Endodermal cell (in vitro differentiated cells): ENCODE results near the gene RABGEF1. TPM values are rescaled to one million over a fixed set of nuclear protein-coding genes. Genes with fewer than 3 reads are reported as not detected.

Experiments used
- DNase-seq: peaks from one replicate; pipeline ENCODE4 v3.0.0-alpha.2; 2017
- H3K27ac ChIP-seq: 2 replicates; pipeline ENCODE4 v1.5.1; 2013; ENCODE audit warnings: mild to moderate bottlenecking, low read depth, low read length, moderate library complexity
- H3K27me3 ChIP-seq: 2 replicates; pipeline ENCODE4 v1.6.1; 2013; ENCODE audit warnings: mild to moderate bottlenecking, low read length, moderate library complexity; ENCODE audit not compliant: insufficient read depth, control insufficient read depth, poor library complexity, severe bottlenecking
- H3K36me3 ChIP-seq: 2 replicates; pipeline ENCODE4 v1.7.0; 2013; ENCODE audit warnings: mild to moderate bottlenecking, low read length, moderate library complexity; ENCODE audit not compliant: control insufficient read depth, insufficient read depth
- H3K4me1 ChIP-seq: one replicate; pipeline ENCODE4 v1.7.0; 2013; ENCODE audit warnings: low read length; ENCODE audit not compliant: control insufficient read depth, insufficient read depth
- H3K4me3 ChIP-seq: 2 replicates; pipeline ENCODE4 v1.5.1; 2013; ENCODE audit warnings: mild to moderate bottlenecking, low read length, moderate library complexity
- H3K9ac ChIP-seq: 2 replicates; pipeline ENCODE4 v1.6.1; 2013; ENCODE audit warnings: mild to moderate bottlenecking, low read length, moderate library complexity; ENCODE audit not compliant: poor library complexity, severe bottlenecking; ENCODE audit errors: extremely low read depth
- H3K9me3 ChIP-seq: 2 replicates; pipeline ENCODE4 v1.6.1; 2013; ENCODE audit warnings: mild to moderate bottlenecking, low read length, moderate library complexity; ENCODE audit not compliant: control insufficient read depth
- H3K27ac Mint-ChIP-seq: 2 replicates; pipeline ENCODE4 v1.8.0; 2020; ENCODE audit warnings: mixed read lengths
- H3K27me3 Mint-ChIP-seq: 2 replicates; pipeline ENCODE4 v1.8.0; 2021; ENCODE audit warnings: mild to moderate bottlenecking, mixed read lengths; ENCODE audit not compliant: insufficient read depth
- H3K36me3 Mint-ChIP-seq: 2 replicates; pipeline ENCODE4 v1.8.0; 2020; ENCODE audit warnings: low read depth, mixed read lengths
- H3K4me1 Mint-ChIP-seq: 2 replicates; pipeline ENCODE4 v1.8.0; 2020; ENCODE audit warnings: mixed read lengths
- H3K4me3 Mint-ChIP-seq: 2 replicates; pipeline ENCODE4 v1.8.0; 2020; ENCODE audit warnings: mild to moderate bottlenecking, moderate library complexity, mixed read lengths
- H3K9me3 Mint-ChIP-seq: 2 replicates; pipeline ENCODE4 v1.8.0; 2020; ENCODE audit warnings: mild to moderate bottlenecking, mixed read lengths
- CTCF ChIP-seq: fragments of 200-600 bp; sonication (generic); conservative IDR thresholded peaks from 2 replicates; pipeline ENCODE4 v1.5.0; 2021; ENCODE audit warnings: antibody characterized with exemption, mild to moderate bottlenecking
- WGBS, 2 experiments: methylation state at CpG; one replicate each; pipeline versions ENCODE4 v1.1.5 to v1.1.7; 2013; ENCODE audit warnings: missing lambda C conversion rate in 2 of 2, mixed read lengths in 1 of 2; ENCODE audit not compliant: insufficient coverage in 1 of 2, insufficient read length in 1 of 2; 5-methylcytosine and 5-hydroxymethylcytosine counted together
- total RNA-seq, 2 donors: library from RNA; stranded (reverse); fragmentation: NEBNext Ultra II Directional in 1 of 2; extraction: Animal tissue kit (Norgen Biotek cat#: 25700) in 1 of 2; gene quantifications; 2 replicates in 1 of 2; 3 replicates in 1 of 2; pipeline ENCODE4 v1.2.1, GENCODE V29; 2021

Gene RABGEF1
- total RNA-seq, 2 donors from 2014 or later, result 22.7 to 26.7 TPM

- Mint-ChIP-seq H3K36me3 (peaks cover 36% of the 10 kb centered on the region), H3K9me3 (peaks cover 13% of the 10 kb centered on the region), H3K27me3 (no peaks in the 10 kb centered on the region), H3K4me3 (no peak overlapping the region), H3K27ac (no peak overlapping the region), H3K4me1 (no peaks in the 10 kb centered on the region)
- no peak for DNase-seq
- Histone ChIP-seq H3K4me3 (no peak overlapping the region), H3K36me3 (peaks cover 11% of the 10 kb centered on the region), H3K27me3 (no peaks in the 10 kb centered on the region), H3K9me3 (peaks cover 11% of the 10 kb centered on the region), H3K27ac (no peak overlapping the region), H3K4me1 (no peaks in the 10 kb centered on the region), H3K9ac (no peak overlapping the region)
- 95 to 100% methylated on average over 2 to 11 of the region's 11 CpGs for WGBS, 2 experiments
- TF ChIP-seq CTCF, result no peak
These were observed 8.5 kb upstream of the RABGEF1 start for GRCh38 chr7:66731986-66732385.

- H3K27ac Mint-ChIP-seq, result no peak overlapping the region
- no peak for TF ChIP-seq CTCF
- peaks cover 11% of the 10 kb centered on the region for H3K9me3 ChIP-seq
- no peak for DNase-seq
- no peak overlapping the region for H3K27ac ChIP-seq
- no peaks in the 10 kb centered on the region for H3K27me3 Mint-ChIP-seq
- WGBS, 2 experiments, result 89 to 95% methylated on average over 9 of the region's 9 CpGs
- no peak overlapping the region for H3K4me3 ChIP-seq
- H3K4me1 ChIP-seq, result no peaks in the 10 kb centered on the region
- peaks cover 11% of the 10 kb centered on the region for H3K36me3 ChIP-seq
- peaks cover 13% of the 10 kb centered on the region for H3K9me3 Mint-ChIP-seq
- no peaks in the 10 kb centered on the region for H3K27me3 ChIP-seq
- no peak overlapping the region for H3K4me3 Mint-ChIP-seq
- peaks cover 41% of the 10 kb centered on the region for H3K36me3 Mint-ChIP-seq
- no peak overlapping the region for H3K9ac ChIP-seq
- no peaks in the 10 kb centered on the region for H3K4me1 Mint-ChIP-seq
These were observed 8.1 kb upstream of the RABGEF1 start for GRCh38 chr7:66732439-66732838.

GRCh38 chr7:66734006-66734405 lies 6.5 kb upstream of the RABGEF1 start:
- Mint-ChIP-seq H3K27ac (no peak overlapping the region), H3K4me1 (no peaks in the 10 kb centered on the region), H3K36me3 (peaks cover 48% of the 10 kb centered on the region), H3K9me3 (peaks cover 13% of the 10 kb centered on the region), H3K4me3 (no peak overlapping the region), H3K27me3 (no peaks in the 10 kb centered on the region)
- no peak for DNase-seq
- Histone ChIP-seq H3K4me3 (no peak overlapping the region), H3K27ac (no peak overlapping the region), H3K9ac (no peak overlapping the region), H3K9me3 (peaks cover 11% of the 10 kb centered on the region), H3K36me3 (peaks cover 11% of the 10 kb centered on the region), H3K4me1 (no peaks in the 10 kb centered on the region), H3K27me3 (no peaks in the 10 kb centered on the region)
- no peak for TF ChIP-seq CTCF
- 91% methylated on average over 6 of the region's 6 CpGs; no CpG with 5 or more reads in 1 of the 2 experiments for WGBS, 2 experiments
